ENCODE data around the gene EPS8. TPM values are rescaled to one million over a fixed set of nuclear protein-coding genes. Genes with fewer than 3 reads are reported as not detected.

EPS8 gene
- total RNA-seq, 4 donors from 2014 or later, result 93.7 to 173 (median 109) TPM

DNA sequence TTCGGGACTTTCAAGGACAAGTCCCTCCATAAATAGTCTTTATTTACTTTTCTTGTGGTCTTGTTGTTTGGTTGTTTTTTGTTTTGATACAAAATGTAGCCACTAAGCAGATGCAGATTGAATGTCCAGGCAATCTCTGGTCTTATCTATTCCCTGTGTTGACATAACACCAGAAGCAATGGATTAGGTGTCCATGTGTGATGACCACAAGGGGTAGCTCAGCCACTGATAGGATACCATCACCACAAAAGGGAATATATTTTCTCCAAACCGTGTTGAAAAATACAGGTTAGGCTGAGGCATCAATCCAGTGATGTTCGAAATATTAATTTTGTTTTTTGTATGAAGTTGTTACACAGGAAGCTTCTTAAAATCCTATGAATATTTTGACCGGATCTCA is 196.3 kb downstream of the EPS8 start:
- no peak for DNase-seq
- Histone ChIP-seq H3K4me1 (no peaks in the 10 kb centered on the region), H3K9me3 (no peaks in the 10 kb centered on the region), H3K27ac (no peak overlapping the region), H3K4me3 (no peak overlapping the region), H3K27me3 (no peaks in the 10 kb centered on the region), H3K36me3 (no peaks in the 10 kb centered on the region)
- TF ChIP-seq, protein P1, sequence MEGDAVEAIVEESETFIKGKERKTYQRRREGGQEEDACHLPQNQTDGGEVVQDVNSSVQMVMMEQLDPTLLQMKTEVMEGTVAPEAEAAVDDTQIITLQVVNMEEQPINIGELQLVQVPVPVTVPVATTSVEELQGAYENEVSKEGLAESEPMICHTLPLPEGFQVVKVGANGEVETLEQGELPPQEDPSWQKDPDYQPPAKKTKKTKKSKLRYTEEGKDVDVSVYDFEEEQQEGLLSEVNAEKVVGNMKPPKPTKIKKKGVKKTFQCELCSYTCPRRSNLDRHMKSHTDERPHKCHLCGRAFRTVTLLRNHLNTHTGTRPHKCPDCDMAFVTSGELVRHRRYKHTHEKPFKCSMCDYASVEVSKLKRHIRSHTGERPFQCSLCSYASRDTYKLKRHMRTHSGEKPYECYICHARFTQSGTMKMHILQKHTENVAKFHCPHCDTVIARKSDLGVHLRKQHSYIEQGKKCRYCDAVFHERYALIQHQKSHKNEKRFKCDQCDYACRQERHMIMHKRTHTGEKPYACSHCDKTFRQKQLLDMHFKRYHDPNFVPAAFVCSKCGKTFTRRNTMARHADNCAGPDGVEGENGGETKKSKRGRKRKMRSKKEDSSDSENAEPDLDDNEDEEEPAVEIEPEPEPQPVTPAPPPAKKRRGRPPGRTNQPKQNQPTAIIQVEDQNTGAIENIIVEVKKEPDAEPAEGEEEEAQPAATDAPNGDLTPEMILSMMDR (IDR thresholded peaks at IDR 0.05), result peak in 1 of 4 experiments; percentile 12
- TF ChIP-seq POLR2A (IDR thresholded peaks at IDR 0.05), result no peak
- intact Hi-C loops (cut with DNase I; ENCODE audit: low total_unique reads), result no loop called here

DNA sequence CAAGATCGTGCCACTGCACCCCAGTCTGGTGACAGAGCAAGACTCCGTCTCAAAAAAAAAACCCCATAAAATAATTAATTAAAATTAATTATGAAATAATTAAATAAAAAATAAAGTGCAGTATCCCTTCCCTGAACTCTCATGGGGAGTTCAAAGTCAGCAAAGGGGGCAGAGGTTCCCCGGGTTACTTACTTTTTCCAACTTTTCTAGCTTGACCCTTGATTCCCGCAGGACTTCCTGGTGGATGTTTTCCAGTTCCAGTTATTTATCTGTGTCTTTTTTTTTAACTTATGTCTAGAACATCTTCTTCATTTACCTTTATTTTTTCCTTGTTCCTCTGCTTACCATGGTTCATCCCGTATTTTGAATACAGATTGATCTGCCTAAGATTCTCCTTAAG is 197.4 kb downstream of the EPS8 start:
- intact Hi-C loops (cut with DNase I; ENCODE audit: low total_unique reads), result no loop called here
- H3K4me3 ChIP-seq, result no peak overlapping the region

DNA sequence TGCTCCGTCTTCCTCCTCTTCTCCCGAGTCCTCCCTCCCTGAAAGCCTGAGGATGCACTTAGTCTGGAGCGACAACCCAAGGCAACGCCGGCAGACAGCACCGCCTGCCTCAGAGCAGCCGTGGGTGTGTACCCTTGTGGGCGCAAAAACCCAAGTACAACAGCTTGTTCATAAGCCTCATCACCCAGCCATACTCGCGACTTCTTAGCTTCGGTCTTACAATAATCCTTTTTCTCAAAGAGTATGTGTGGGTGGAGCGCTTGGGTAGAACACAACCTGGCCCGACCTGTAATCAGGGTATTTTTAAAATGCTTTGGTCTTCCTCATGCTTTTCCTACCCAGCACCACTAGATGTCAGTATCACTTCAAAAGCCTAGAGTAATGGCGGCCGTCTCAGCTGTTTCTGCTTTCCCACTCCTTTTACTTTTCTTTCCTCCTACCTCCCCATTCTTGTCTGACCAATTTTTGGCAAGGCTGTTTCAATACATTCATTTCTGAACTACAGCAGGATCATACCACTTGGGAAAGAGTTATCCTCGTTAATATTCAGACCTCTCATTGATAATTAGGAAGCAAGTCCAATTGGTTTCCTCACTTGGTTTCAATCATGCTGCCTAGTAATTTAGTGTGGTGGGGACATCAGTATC is 198.9 kb downstream of the EPS8 start:
- peak overlapping the region in 1 of 2 donors; percentile 17 for H3K4me3 ChIP-seq
- H3K27ac ChIP-seq, result peak overlapping the region; percentile 47 to 69
- TF ChIP-seq, protein P1 (IDR thresholded peaks at IDR 0.05), result peak; percentile 95 to 97 (median 96)
- TF ChIP-seq POLR2A (IDR thresholded peaks at IDR 0.05), result no peak

More for the DNA sequence above, 197.4 kb downstream of the EPS8 start:
- DNase-seq, result no peak
- no peaks in the 10 kb centered on the region for H3K9me3 ChIP-seq
- H3K36me3 ChIP-seq, result no peaks in the 10 kb centered on the region
- H3K27ac ChIP-seq, result no peak overlapping the region
- TF ChIP-seq POLR2A (IDR thresholded peaks at IDR 0.05), result no peak
- TF ChIP-seq, protein P1 (IDR thresholded peaks at IDR 0.05), result no peak
- no peaks in the 10 kb centered on the region for H3K4me1 ChIP-seq
- no peaks in the 10 kb centered on the region for H3K27me3 ChIP-seq

DNA sequence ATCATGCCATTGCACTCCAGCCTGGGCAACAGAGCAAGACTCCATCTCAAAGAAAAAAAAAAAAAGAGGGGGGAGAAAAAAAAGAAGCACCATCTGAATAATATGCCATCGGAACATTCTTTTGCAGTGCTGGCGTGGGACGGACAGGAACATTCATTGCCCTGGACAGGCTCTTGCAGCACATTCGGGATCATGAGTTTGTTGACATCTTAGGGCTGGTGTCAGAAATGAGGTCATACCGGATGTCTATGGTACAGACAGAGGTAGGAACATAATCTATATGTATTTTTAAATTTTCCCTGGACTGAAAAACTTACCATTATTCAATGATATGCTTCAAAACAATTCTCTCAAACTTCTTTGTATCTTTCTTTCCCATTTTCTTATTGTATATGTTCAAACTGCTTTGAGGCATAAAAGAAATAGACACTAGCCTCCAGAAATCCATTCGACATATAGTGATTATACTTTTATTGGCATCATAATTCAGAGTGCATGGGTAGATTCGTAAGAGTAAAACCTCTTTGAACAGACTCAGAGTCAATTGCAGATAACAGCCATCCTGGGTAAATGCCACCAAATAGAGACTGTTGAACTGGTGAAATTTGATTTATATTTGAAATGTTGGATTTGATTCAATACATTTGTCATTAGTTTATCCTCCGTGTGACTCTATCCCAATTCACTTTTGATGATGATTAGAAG is 199.7 kb downstream of the EPS8 start:
- Histone ChIP-seq H3K9me3 (no peaks in the 10 kb centered on the region), H3K27me3 (no peaks in the 10 kb centered on the region), H3K4me3 (no peak overlapping the region), H3K36me3 (no peaks in the 10 kb centered on the region), H3K4me1 (no peaks in the 10 kb centered on the region), H3K27ac (peak overlapping the region in 1 of 2 donors; percentile 69)
- intact Hi-C loops (cut with DNase I; ENCODE audit: low total_unique reads), result loop anchor here (5.0 to 10.0 kb wide), 2 partner anchors 268 to 315 kb away; no protein-coding TSS in a partner anchor
- no peak for DNase-seq
- TF ChIP-seq, protein P1 (IDR thresholded peaks at IDR 0.05), result no peak

More for the DNA sequence above, 198.9 kb downstream of the EPS8 start:
- H3K4me1 ChIP-seq, result no peaks in the 10 kb centered on the region
- no peaks in the 10 kb centered on the region for H3K9me3 ChIP-seq
- H3K36me3 ChIP-seq, result no peaks in the 10 kb centered on the region
- intact Hi-C loops (cut with DNase I; ENCODE audit: low total_unique reads), result no loop called here
- DNase-seq, result peak; percentile 35 to 72
- H3K27me3 ChIP-seq, result no peaks in the 10 kb centered on the region
